Muscle of back (tissue), 11 donors: ENCODE data around the gene FREM2. TPM values are rescaled to one million over a fixed set of nuclear protein-coding genes. Genes with fewer than 3 reads are reported as not detected.

Source experiments
- DNase-seq, 3 donors: peaks; one replicate each; pipeline versions ENCODE4 v3.0.0 to v3.0.0-alpha.2; 2013
- polyA plus RNA-seq, 10 donors: library from polyadenylated mRNA; unstranded; fragments of 120-200 nt; gene quantifications; one replicate each; pipeline ENCODE4 v1.2.1, GENCODE V29; 2013; ENCODE audit not compliant: insufficient read length in 10 of 10

Gene FREM2
- polyA plus RNA-seq, 10 donors = 6.2 to 13.4 (median 9.7) TPM

DNA sequence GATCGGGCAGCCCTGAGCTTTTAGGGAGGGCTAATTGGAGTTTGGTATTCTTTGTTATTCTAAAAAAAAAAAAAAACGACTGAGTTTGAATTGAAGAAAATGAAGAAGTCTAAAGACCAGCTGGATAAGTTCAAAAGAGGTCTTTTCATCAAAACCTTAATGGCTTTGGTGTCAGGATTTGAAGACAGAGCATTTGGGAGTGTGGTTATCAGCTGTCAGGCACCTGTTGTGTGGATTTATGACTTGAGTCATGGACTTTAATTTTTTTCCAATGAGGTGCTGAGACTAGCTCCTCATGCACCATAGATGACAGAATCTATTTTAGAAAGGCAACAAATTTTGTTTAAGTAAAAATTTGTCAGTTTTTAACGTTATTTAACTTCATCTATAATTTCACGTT lies 72.5 kb downstream of the FREM2 start:
- peak in 2 of 3 donors; percentile 3 to 7 for DNase-seq

GRCh38 chr13:38763446-38764381 lies 76.8 kb downstream of the FREM2 start:
- peak; percentile 13 to 45 (median 23) for DNase-seq

- no peak for DNase-seq
Observed at GRCh38 chr13:38766799-38767198, 79.9 kb downstream of the FREM2 start.

DNA sequence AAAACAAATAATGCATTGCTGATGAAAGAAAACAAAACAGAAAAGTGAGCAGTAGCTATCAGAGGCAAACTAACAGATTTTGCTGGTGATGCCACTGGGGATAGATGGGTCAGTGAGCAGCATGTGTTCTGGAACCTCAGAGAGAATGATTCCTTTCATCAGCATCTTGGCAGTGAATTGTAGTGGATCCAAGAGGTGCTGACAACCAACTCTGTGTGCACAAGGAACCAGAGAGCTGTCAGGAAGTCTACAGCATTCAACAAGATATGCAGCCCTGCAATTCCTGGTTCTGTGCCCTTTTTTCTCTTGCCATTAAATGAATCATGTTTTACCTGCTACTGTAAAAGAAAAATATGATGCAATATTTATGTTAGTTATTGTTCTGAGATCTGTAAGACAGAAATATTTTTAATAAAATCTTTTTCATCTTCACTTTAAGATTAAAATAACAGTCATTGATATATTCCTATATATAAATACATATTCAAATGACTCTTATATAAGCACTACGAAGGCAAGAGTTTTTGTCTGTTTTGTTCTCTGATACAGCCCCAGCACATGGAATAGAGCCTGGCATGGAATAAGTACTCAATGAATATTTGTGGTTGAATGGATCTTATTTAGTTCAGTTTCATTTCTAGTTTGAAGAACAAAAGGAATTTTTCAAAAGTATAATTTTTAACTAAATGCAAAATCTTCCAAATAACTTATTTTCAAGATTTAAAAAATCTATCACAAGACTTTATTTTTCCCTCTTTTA lies 80.8 kb downstream of the FREM2 start:
- no peak for DNase-seq

- no peak for DNase-seq
Observed at GRCh38 chr13:38769526-38769925, 82.6 kb downstream of the FREM2 start.

GRCh38 chr13:38775085-38775484 lies 88.2 kb downstream of the FREM2 start:
- DNase-seq = no peak

DNA sequence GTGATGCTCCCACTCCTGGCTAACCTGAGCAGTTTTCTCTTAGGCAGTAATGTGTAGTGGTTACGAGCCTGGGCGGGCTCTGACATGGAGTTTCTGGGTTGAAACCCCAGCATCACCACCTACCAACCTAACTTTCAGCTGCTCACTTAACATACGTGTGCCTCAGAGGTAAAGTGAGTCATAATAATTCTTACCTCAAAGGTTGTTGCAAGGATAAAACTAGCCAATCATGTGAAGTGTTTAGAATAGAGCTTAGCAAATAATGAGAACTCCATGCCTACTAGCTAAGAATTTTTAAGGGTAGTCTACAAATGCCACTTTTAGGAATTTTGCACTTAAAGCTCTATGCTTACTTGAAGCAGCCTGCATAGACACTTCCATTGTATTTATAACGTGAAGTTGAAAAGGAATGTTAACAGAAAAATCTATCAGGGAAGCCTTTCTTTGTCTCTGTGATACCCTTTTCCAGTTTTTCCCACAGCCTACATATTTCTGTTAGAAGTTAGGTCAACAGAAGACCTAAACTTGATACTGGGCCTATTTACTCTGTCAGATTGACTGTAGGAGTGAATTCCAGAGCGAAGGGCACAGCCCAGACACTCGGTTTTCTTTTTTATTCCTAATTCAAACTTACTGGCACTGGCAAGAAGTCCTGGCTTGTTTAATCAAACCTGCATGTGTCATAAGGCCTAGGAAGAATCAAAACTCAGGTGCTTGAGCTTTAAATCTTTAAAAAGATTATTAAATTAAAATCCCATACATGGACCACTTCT lies 90.7 kb downstream of the FREM2 start:
- no peak for DNase-seq

GRCh38 chr13:38781539-38781938 lies 94.7 kb downstream of the FREM2 start:
- no peak for DNase-seq

DNA sequence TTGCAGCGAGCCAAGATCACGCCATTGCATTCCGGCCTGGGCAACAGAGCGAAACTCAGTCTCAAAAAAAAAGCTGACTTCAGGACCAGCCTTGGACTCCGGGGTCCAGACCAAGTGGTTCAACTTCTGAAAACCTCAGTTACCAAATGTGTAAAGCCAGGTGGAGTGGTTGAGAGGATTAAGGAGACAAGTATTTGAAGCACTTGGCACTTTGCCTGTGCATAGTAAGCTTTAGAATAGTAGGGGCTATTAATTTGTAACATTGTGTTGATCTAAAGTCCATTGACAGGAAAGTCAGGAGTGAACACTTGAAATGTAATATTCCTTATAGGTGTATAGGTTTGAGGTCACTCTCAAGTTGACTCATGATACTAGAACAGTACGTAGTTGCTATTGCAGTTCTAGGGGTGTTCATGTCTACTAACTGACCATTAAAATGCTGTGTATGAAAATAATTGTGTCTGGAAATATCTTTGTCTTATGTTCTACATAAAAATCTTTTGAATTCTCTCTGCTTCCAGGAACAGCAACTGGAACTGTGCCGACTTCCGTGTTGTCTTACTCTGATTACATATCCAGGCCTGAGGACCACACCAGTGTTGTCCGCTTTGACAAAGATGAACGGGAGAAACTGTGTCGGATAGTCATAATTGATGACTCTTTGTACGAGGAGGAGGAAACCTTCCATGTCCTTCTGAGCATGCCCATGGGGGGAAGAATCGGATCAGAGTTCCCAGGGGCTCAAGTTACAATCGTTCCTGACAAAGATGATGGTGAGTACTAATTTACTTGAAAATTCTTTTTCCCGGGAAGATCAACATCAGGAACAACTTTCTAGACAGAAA lies 97.4 kb downstream of the FREM2 start:
- peak in 2 of 3 donors; percentile 5 to 16 for DNase-seq

DNA sequence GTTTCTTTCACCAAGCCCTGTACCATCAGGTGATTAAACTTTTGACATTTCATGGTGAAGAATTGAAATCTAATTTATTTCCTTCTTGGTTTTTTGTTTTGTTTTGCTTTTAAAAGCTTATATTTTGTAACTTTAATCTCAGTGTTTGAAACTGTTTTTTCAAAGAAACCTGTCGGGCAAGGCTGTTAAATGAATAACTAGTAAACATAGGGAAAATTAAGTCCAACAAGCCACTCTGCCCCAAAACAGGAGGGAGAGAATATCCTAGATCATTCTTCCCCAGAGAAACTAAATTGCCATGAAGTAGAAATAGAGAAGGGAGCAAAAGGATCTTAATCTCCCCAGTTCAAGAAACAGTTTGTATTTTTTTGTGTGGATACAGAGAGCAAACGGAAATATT lies 98.2 kb downstream of the FREM2 start:
- DNase-seq = no peak

- DNase-seq = no peak
Observed at GRCh38 chr13:38785490-38785889, 98.6 kb downstream of the FREM2 start.

- DNase-seq = no peak
Observed at GRCh38 chr13:38787550-38787949, 100.7 kb downstream of the FREM2 start.

GRCh38 chr13:38796890-38797289 lies 110.0 kb downstream of the FREM2 start:
- DNase-seq = no peak

- no peak for DNase-seq
Observed at GRCh38 chr13:38803531-38803930, 116.7 kb downstream of the FREM2 start.

- DNase-seq = no peak
Observed at GRCh38 chr13:38804061-38804460, 117.2 kb downstream of the FREM2 start.

GRCh38 chr13:38804536-38804935 lies 117.7 kb downstream of the FREM2 start:
- no peak for DNase-seq

DNA sequence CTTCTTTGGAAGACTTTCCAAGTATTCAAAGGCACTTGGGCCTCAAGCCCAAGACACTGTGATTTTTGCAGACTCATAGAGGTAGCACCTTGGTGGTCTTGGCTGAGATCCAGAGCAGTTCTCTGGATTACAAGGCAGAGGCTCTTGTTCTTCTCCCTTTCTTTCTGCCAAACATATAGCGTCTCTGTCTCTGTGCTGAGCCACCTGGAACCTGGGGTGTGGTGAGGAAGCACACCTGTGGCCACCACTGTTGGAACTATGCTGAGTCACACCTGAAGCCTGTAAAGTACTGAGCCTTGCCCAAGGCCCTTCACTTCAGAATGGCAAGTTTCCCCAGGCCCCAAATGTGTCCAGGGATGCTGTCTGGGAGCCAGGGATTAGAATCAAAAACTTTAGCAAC lies 127.5 kb downstream of the FREM2 start:
- no peak for DNase-seq

DNA sequence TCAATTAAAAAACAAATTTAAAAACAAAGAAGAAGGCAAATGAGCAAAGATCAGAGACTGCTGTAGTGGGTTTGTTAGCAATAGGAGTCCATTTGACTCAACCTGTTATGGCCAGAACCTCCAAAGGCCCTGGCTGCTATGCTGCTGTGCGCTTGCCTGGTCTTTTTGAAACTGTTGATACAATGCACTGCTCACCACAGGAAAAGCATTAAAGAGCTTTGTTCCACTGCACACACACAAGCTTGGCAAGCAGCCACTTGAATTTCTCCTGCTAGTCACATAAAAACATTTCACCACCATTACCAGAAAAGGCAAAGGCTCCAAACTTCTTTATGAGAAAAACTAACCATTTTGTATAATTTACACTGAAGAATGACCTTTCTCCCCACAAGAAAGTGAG lies 132.2 kb downstream of the FREM2 start:
- DNase-seq = peak in 2 of 3 donors; percentile 1 to 19

DNA sequence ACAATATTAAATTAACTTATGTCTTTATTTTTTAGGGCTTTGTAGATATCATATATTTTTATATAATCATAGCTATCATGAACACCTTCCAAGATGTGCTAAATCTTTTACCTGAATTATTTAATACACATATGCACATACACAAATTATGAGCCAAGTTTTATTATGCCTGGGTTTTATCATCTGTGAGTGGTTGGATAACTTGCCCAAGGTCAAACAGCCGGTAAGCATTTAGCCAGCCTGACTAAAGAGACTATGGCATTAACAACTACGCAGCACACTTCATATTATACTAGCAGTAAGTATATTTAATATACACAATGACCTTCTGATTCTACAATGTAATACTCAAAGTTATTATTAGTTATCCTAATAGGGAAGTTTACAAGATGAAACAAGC lies 132.7 kb downstream of the FREM2 start:
- no peak for DNase-seq

- DNase-seq = no peak
Observed at GRCh38 chr13:38821770-38822551, 135.1 kb downstream of the FREM2 start.
